HK-2 (cell line): Measurements from ENCODE around the gene SLC16A7.
"Not testable (repeated sequence)": the region's sequence is repeated elsewhere in the genome, so short reads cannot be mapped to it uniquely, and the experiment has no call there.

Experiments
- DNase-seq: peaks from one replicate; pipeline ENCODE4 v3.0.0-alpha.2; 2018; ENCODE audit not compliant: unreplicated experiment

SLC16A7 gene

GRCh38 chr12:59595883-59596540 is at the start of gene SLC16A7:
Gene SLC16A7, plus strand, starts transcription at chr12:59596029. Its CDS starts 108,773 bp downstream, at chr12:59704802.
- peak; percentile 84 for DNase-seq

GRCh38 chr12:59548930-59549329 is 46.9 kb upstream of the SLC16A7 start:
- DNase-seq: no peak

GRCh38 chr12:59559696-59560095 is 36.1 kb upstream of the SLC16A7 start:
- no peak for DNase-seq

DNA sequence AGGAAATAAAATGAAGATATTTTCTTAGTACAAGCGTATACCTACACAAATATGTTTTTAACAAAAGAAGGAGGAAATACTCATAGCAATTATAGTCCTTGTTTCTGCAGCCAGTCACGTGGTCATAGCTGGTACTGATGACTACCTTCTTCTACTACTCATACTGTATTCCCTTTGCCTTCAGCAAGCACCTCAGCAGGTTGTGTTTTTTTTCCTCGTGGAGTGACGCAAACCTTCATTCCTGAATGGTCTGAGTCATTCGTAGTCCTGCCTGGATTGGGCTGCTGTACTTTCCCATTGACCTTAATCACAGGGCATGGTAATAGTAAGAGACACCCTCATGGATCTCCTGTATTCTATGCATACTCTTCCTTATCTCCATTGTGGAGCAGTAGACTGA is 25.7 kb upstream of the SLC16A7 start:
- DNase-seq: peak; percentile 53

- no peak for DNase-seq
These were observed 21.4 kb upstream of the SLC16A7 start for GRCh38 chr12:59574406-59574805.

GRCh38 chr12:59575826-59576225 is 20.0 kb upstream of the SLC16A7 start:
- DNase-seq: no peak

GRCh38 chr12:59578254-59578653 is 17.6 kb upstream of the SLC16A7 start:
- DNase-seq: no peak

- DNase-seq: no peak
These were observed 16.2 kb upstream of the SLC16A7 start for GRCh38 chr12:59579631-59580030.

DNA sequence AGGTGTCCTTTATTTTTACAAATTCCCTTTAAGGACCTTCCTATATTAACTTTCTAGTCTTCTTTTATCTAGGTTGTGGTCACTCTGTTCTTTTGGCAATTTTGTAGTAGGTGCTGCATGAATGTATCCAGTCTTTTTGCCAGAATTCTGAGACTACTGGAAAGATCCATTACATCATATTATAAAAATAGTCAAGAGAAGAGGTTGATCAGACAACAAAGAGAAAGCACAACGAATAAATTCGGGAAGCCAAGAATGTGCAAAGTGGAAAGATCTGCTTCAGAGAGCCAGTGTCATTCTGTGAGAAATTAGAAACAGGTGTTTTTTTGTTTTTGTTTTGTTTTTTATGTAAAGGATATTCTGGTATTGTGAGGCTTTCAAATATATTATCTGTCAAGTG is 15.8 kb upstream of the SLC16A7 start:
- DNase-seq: no peak

GRCh38 chr12:59583003-59583712 is 12.7 kb upstream of the SLC16A7 start:
- no peak for DNase-seq

DNA sequence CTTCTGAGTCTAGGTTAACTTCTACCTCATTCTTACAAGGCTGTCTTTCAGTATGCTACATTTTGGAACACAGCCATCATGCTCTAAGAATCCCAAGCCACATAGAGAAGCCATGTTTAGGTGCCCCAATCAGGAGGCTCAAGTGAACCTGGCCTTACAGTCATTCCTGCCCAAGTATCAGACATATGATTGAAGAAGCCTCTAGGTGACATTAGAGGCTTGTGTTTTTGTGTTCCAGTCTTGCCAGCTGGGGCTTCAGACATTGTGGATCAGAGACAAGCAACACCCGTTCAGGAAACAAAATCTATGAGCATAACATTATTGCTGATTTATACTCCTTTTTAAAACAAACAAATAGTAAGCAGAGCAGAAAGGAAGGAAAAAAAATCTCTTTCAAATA is 8.1 kb upstream of the SLC16A7 start:
- no peak for DNase-seq

- DNase-seq: no peak
These were observed 2.1 kb upstream of the SLC16A7 start for GRCh38 chr12:59593761-59594160.

DNA sequence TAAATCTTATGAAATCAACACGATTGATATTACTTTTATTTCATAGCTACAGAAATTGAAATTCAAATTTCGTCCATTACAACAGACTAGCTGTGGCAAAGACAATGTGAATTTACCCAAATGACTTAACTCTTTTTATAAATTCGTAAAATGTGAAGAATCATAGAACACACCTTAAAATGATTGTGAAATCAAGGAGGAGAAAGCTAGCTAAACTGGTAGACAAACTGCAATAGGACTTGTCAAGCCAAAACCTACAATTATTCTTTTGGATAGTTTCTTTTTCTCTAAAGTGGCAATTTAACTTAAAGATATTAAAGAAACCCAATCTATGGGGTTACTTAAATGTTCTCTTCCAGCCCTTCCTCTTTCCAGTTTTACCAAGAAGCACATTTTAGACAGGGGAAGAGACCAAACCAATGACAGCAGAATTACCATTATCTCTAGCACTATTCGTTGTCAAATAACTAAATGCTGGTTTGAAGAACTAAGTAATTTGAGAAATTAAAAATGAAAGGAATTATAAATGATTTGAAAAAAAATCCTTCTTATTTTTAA is 807 bp upstream of the SLC16A7 start:
- no peak for DNase-seq

DNA sequence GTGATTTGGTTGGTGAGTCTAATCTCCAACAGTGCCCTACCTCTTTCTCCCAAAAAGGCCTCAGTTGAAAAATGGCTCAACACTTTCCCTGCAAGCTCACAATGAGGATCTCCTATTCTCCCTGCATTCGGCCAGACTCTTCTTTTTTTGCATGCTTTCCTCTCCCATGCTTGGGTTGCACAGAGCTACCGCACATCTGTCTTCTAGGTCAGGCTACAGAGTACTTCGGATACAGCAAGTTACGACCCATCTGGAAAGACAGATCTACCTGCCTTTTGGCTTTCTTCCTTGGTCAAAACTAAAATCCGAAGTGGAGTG is 305 bp upstream of the SLC16A7 start:
- DNase-seq: no peak

DNA sequence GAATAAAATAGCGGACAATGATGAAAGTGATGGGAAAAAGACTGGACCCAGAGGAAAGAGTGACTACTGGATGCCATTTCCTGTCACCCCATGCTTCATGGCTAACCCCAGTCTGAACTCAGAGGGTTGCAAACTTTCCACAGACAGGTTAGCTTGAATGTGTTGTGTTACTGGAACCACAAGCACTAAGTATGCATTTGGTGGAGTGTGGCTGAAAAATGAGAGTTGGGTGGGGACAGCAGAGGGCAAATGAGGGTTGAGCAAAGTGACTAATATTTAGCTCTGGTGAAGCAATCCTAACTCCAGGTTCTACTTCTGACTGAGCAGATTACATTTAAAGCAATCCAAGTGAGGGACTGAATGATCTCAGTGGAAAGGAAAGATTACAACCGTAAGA is 1.6 kb downstream of the SLC16A7 start:
- peak; percentile 49 for DNase-seq

DNA sequence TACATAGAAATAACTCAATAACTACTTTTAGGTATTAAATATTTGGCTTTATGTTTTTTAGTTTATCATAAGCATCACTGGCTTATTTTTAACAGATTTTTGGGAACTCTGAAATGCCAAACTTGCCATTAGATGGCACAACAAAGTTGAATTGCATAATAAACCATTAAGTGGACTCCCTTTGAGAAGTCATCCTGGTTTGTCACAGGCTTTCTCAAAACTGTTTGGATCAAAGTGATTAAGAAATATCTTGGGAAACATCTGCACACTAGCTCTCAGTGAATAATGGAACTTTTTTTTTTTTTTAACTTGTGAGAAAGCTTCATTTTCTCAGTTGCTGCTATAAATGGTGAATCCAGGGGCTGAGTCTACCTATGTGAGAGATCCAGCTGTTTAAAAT is 4.3 kb downstream of the SLC16A7 start:
- DNase-seq: no peak

- DNase-seq: no peak
These were observed 7.9 kb downstream of the SLC16A7 start for GRCh38 chr12:59603754-59604153.

GRCh38 chr12:59612823-59613434 is 17.1 kb downstream of the SLC16A7 start:
- not testable (repeated sequence) for DNase-seq

GRCh38 chr12:59615392-59616165 is 19.8 kb downstream of the SLC16A7 start:
- no peak for DNase-seq

GRCh38 chr12:59619461-59620240 is 23.8 kb downstream of the SLC16A7 start:
- DNase-seq: no peak

DNA sequence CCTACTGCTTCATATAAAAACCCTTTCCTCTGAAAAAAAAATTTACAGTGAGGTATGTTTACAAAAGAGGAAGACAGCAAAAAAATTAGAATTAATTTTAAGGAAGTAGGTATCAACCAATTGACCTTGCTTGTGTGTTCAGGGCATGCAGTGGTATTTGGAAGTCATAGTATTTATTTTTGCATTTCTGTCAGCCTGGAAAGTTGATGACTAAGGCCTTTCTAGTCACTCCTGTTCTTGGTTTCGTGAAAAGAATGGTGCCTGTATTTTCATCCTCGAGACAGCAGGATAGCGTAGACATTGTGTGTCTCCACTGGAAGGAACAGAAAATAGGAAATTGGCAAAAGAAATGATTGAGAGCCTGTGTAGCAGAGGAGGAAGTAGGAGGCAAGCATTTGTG is 24.5 kb downstream of the SLC16A7 start:
- no peak for DNase-seq
